ENCODE measurements around the gene ABCD3.
"Not testable (repeated sequence)": the region's sequence is repeated elsewhere in the genome, so short reads cannot be mapped to it uniquely, and the experiment has no call there.

ABCD3 gene

GRCh38 chr1:94549706-94550105 lies 131.5 kb downstream of the ABCD3 start:
- DNase-seq (ENCODE audit: low read depth, low spot score): no peak

- DNase-seq (ENCODE audit: low read depth, low spot score): no peak
Observed at GRCh38 chr1:94550396-94550795, 132.2 kb downstream of the ABCD3 start.

- no peak for DNase-seq (ENCODE audit: low read depth, low spot score)
Observed at GRCh38 chr1:94550800-94551241, 132.6 kb downstream of the ABCD3 start.

GRCh38 chr1:94551449-94551848 lies 133.3 kb downstream of the ABCD3 start:
- no peak for DNase-seq (ENCODE audit: low read depth, low spot score)

GRCh38 chr1:94552071-94552586 lies 133.9 kb downstream of the ABCD3 start:
- no peak for DNase-seq (ENCODE audit: low read depth, low spot score)

- no peak for DNase-seq (ENCODE audit: low read depth, low spot score)
Observed at GRCh38 chr1:94553323-94553730, 135.1 kb downstream of the ABCD3 start.

- no peak for DNase-seq (ENCODE audit: low read depth, low spot score)
Observed at GRCh38 chr1:94553931-94554330, 135.7 kb downstream of the ABCD3 start.

GRCh38 chr1:94554580-94554979 lies 136.4 kb downstream of the ABCD3 start:
- no peak for DNase-seq (ENCODE audit: low read depth, low spot score)

- DNase-seq (ENCODE audit: low read depth, low spot score): no peak
Observed at GRCh38 chr1:94555091-94555490, 136.9 kb downstream of the ABCD3 start.

GRCh38 chr1:94559921-94560320 lies 141.7 kb downstream of the ABCD3 start:
- DNase-seq (ENCODE audit: low read depth, low spot score): no peak

- DNase-seq (ENCODE audit: low read depth, low spot score): no peak
Observed at GRCh38 chr1:94560333-94560732, 142.1 kb downstream of the ABCD3 start.

GRCh38 chr1:94562519-94563260 lies 144.5 kb downstream of the ABCD3 start:
- DNase-seq (ENCODE audit: low read depth, low spot score): no peak

- DNase-seq (ENCODE audit: low read depth, low spot score): no peak
Observed at GRCh38 chr1:94565901-94566300, 147.7 kb downstream of the ABCD3 start.

GRCh38 chr1:94566436-94566835 lies 148.2 kb downstream of the ABCD3 start:
- not testable (repeated sequence) for DNase-seq (ENCODE audit: low read depth, low spot score)

- DNase-seq (ENCODE audit: low read depth, low spot score): not testable (repeated sequence)
Observed at GRCh38 chr1:94567975-94568607, 149.9 kb downstream of the ABCD3 start.

Measured in activated CD4-positive, CD25-positive, alpha-beta regulatory T cell treated with anti-CD3 and anti-CD28 coated beads, Interleukin-2, amount 50 U/mL, for 16 hours (primary cell).